Natural killer cell (primary cell): Measurements from ENCODE around the gene SLC5A9. TPM values are rescaled to one million over a fixed set of nuclear protein-coding genes. Genes with fewer than 3 reads are reported as not detected.

Experiments used
- ATAC-seq, 3 donors: fragments of 150-1000 bp in 2 of 3; fragments of 200-7000 bp in 1 of 3; cut with Tn5 transposase; 1 replicate in 1 of 3; 2 replicates in 2 of 3; pipeline ENCODE4 v1.10.0; 2021; ENCODE audit warnings: mild to moderate bottlenecking in 2 of 3, moderate library complexity in 2 of 3
- DNase-seq, 2 donors: peaks; one replicate each; pipeline versions ENCODE4 v3.0.0 to v3.0.0-alpha.2; 2013 to 2021; ENCODE audit warnings: mixed read lengths in 1 of 2
- H3K27ac ChIP-seq: one replicate; pipeline ENCODE4 v1.5.1; 2013; ENCODE audit warnings: mild to moderate bottlenecking, low read length
- H3K27me3 ChIP-seq: one replicate; pipeline ENCODE4 v1.6.1; 2013; ENCODE audit warnings: low read length; ENCODE audit not compliant: control insufficient read depth, insufficient read depth
- H3K36me3 ChIP-seq: one replicate; pipeline ENCODE4 v1.6.1; 2013; ENCODE audit warnings: low read length; ENCODE audit not compliant: control insufficient read depth, insufficient read depth
- H3K4me1 ChIP-seq: one replicate; pipeline ENCODE4 v1.6.1; 2013; ENCODE audit warnings: low read length; ENCODE audit not compliant: control insufficient read depth, insufficient read depth
- H3K4me3 ChIP-seq: one replicate; pipeline ENCODE4 v1.5.1; 2013; ENCODE audit warnings: low read length
- H3K9me3 ChIP-seq: one replicate; pipeline ENCODE4 v1.6.1; 2013; ENCODE audit warnings: low read length; ENCODE audit not compliant: control insufficient read depth, insufficient read depth
- H3K27ac Mint-ChIP-seq, 2 donors: one replicate each; pipeline ENCODE4 v1.8.0; 2022; ENCODE audit warnings: mild to moderate bottlenecking in 2 of 2, mixed read lengths in 2 of 2, moderate library complexity in 1 of 2
- H3K27me3 Mint-ChIP-seq, 2 donors: one replicate each; pipeline ENCODE4 v1.8.0; 2022; ENCODE audit warnings: low read depth in 2 of 2, mixed read lengths in 2 of 2
- H3K36me3 Mint-ChIP-seq: one replicate; pipeline ENCODE4 v1.8.0; 2022; ENCODE audit warnings: mixed read lengths
- H3K4me1 Mint-ChIP-seq, 2 donors: one replicate each; pipeline ENCODE4 v1.8.0; 2022; ENCODE audit warnings: mixed read lengths in 2 of 2
- H3K4me3 Mint-ChIP-seq: one replicate; pipeline ENCODE4 v1.8.0; 2022; ENCODE audit warnings: mild to moderate bottlenecking, moderate library complexity, mixed read lengths
- H3K9me3 Mint-ChIP-seq, 2 donors: one replicate each; pipeline ENCODE4 v1.8.0; 2022; ENCODE audit warnings: mixed read lengths in 2 of 2
- CTCF ChIP-seq: fragments of 200-600 bp; IDR thresholded peaks from one replicate; pipeline ENCODE4 v1.8.0; 2022; ENCODE audit warnings: antibody characterized with exemption
- WGBS: methylation state at CpG from one replicate; pipeline ENCODE4 v1.1.7; 2013; ENCODE audit warnings: missing lambda C conversion rate; ENCODE audit not compliant: insufficient coverage; 5-methylcytosine and 5-hydroxymethylcytosine counted together
- intact Hi-C: fragments of 100-400 bp; cut with micrococcal nuclease; formaldehyde crosslinking; loops from one replicate; pipeline ENCODE4 v1.14.2; 2022
- total RNA-seq, 4 donors: library from RNA; stranded (reverse); fragments of 120-200 nt in 1 of 4; gene quantifications; one replicate each; pipeline versions ENCODE4 v1.2.3 to v1.2.4, GENCODE V29; 2013 to 2022

Gene SLC5A9
- total RNA-seq, 3 donors from 2014 or later (not counting 1 experiment from before 2014, with no cell fraction given), result not detected

GRCh38 chr1:48214820-48215219 lies 7.7 kb upstream of the SLC5A9 start:
- no peak overlapping the region for H3K4me3 Mint-ChIP-seq
- peaks cover 0 to 6% of the 10 kb centered on the region in 2 donors for H3K27me3 Mint-ChIP-seq
- Histone ChIP-seq H3K36me3 (no peaks in the 10 kb centered on the region), H3K9me3 (no peaks in the 10 kb centered on the region), H3K27me3 (no peaks in the 10 kb centered on the region), H3K27ac (no peak overlapping the region), H3K4me1 (no peaks in the 10 kb centered on the region), H3K4me3 (no peak overlapping the region)
- WGBS, result 87% methylated on average over 4 of the region's 4 CpGs
- ATAC-seq (no peak), DNase-seq (no peak)
- H3K36me3 Mint-ChIP-seq, result no peaks in the 10 kb centered on the region
- no peaks in the 10 kb centered on the region for H3K9me3 Mint-ChIP-seq
- peaks cover 0 to 7% of the 10 kb centered on the region in 2 donors for H3K4me1 Mint-ChIP-seq
- intact Hi-C loops, result no loop called here
- H3K27ac Mint-ChIP-seq, result no peak overlapping the region
- no peak for TF ChIP-seq CTCF

- Mint-ChIP-seq H3K9me3 (no peaks in the 10 kb centered on the region), H3K36me3 (no peaks in the 10 kb centered on the region), H3K4me3 (no peak overlapping the region), H3K4me1 (peaks cover 0 to 7% of the 10 kb centered on the region in 2 donors), H3K27ac (no peak overlapping the region), H3K27me3 (peaks cover 0 to 6% of the 10 kb centered on the region in 2 donors)
- Histone ChIP-seq H3K9me3 (no peaks in the 10 kb centered on the region), H3K4me1 (no peaks in the 10 kb centered on the region), H3K4me3 (no peak overlapping the region), H3K36me3 (no peaks in the 10 kb centered on the region), H3K27ac (no peak overlapping the region), H3K27me3 (no peaks in the 10 kb centered on the region)
- ATAC-seq (no peak), DNase-seq (no peak)
- 53% methylated on average over 1 of the region's 1 CpG for WGBS
- intact Hi-C loops, result no loop called here
- TF ChIP-seq CTCF, result no peak
Observed at GRCh38 chr1:48215222-48215621, 7.3 kb upstream of the SLC5A9 start.

GRCh38 chr1:48215889-48216288 lies 6.6 kb upstream of the SLC5A9 start:
- Mint-ChIP-seq H3K27ac (no peak overlapping the region), H3K36me3 (no peaks in the 10 kb centered on the region), H3K4me1 (peaks cover 0 to 7% of the 10 kb centered on the region in 2 donors), H3K4me3 (no peak overlapping the region), H3K27me3 (peaks cover 0 to 6% of the 10 kb centered on the region in 2 donors), H3K9me3 (no peaks in the 10 kb centered on the region)
- no peaks in the 10 kb centered on the region for H3K4me1 ChIP-seq
- no peak overlapping the region for H3K4me3 ChIP-seq
- ATAC-seq (no peak), DNase-seq (no peak)
- 96% methylated on average over 2 of the region's 2 CpGs for WGBS
- no peaks in the 10 kb centered on the region for H3K27me3 ChIP-seq
- TF ChIP-seq CTCF, result no peak
- no peak overlapping the region for H3K27ac ChIP-seq
- intact Hi-C loops, result no loop called here
- H3K36me3 ChIP-seq, result no peaks in the 10 kb centered on the region
- no peaks in the 10 kb centered on the region for H3K9me3 ChIP-seq

GRCh38 chr1:48216313-48216712 lies 6.2 kb upstream of the SLC5A9 start:
- WGBS, result 77% methylated on average over 1 of the region's 2 CpGs
- H3K27me3 ChIP-seq, result no peaks in the 10 kb centered on the region
- DNase-seq (no peak), ATAC-seq (no peak)
- Mint-ChIP-seq H3K4me3 (no peak overlapping the region), H3K9me3 (no peaks in the 10 kb centered on the region), H3K27ac (no peak overlapping the region), H3K36me3 (no peaks in the 10 kb centered on the region), H3K4me1 (peaks cover 0 to 7% of the 10 kb centered on the region in 2 donors), H3K27me3 (peaks cover 0 to 6% of the 10 kb centered on the region in 2 donors)
- no peaks in the 10 kb centered on the region for H3K4me1 ChIP-seq
- no peak overlapping the region for H3K27ac ChIP-seq
- no peak overlapping the region for H3K4me3 ChIP-seq
- H3K9me3 ChIP-seq, result no peaks in the 10 kb centered on the region
- intact Hi-C loops, result no loop called here
- no peak for TF ChIP-seq CTCF
- H3K36me3 ChIP-seq, result no peaks in the 10 kb centered on the region
